HCT116 (cell line): ENCODE results near the gene ATP13A2.

Source experiments
- CEBPB ChIP-seq: IDR thresholded peaks from 2 replicates; pipeline ENCODE4 v1.6.1; 2012; ENCODE audit warnings: low read depth
- CTCF ChIP-seq, 3 experiments: fragments of 200-600 bp in 1 of 3; sonication (generic) in 1 of 3; IDR thresholded peaks in 2 of 3; conservative IDR thresholded peaks in 1 of 3; 2 replicates each; pipeline ENCODE4 v1.5.1; 2012 to 2017; ENCODE audit warnings: low read depth in 2 of 3, low read length in 2 of 3, antibody characterized with exemption in 1 of 3, borderline replicate concordance in 1 of 3, control low read depth in 1 of 3, mild to moderate bottlenecking in 1 of 3, mixed read lengths in 1 of 3, mixed run types in 1 of 3, moderate library complexity in 1 of 3; ENCODE audit not compliant: insufficient read depth in 1 of 3
- EGR1 ChIP-seq: IDR thresholded peaks from 2 replicates; pipeline ENCODE4 v1.6.1; 2012; ENCODE audit warnings: low read depth
- POLR2A ChIP-seq: IDR thresholded peaks from 2 replicates; pipeline ENCODE4 v1.7.0; 2011; ENCODE audit warnings: borderline replicate concordance; ENCODE audit not compliant: insufficient read depth, insufficient read length; ENCODE audit errors: extremely low read depth
- RAD21 ChIP-seq: IDR thresholded peaks from 2 replicates; pipeline ENCODE4 v1.6.1; 2012; ENCODE audit warnings: low read depth, mild to moderate bottlenecking
- REST ChIP-seq: IDR thresholded peaks from 2 replicates; pipeline ENCODE4 v1.6.1; 2012; ENCODE audit warnings: low read depth
- SRF ChIP-seq: IDR thresholded peaks from 2 replicates; pipeline ENCODE4 v1.6.1; 2012; ENCODE audit warnings: low read depth
- TCF7L2 ChIP-seq: IDR thresholded peaks from 2 replicates; pipeline ENCODE4 v1.7.0; 2011; ENCODE audit warnings: borderline replicate concordance, inconsistent platforms; ENCODE audit not compliant: insufficient read depth, insufficient read length; ENCODE audit errors: extremely low read depth

- no peak for TF ChIP-seq REST
- TF ChIP-seq CEBPB = no peak
- TF ChIP-seq CTCF (IDR thresholded peaks at IDR 0.05 in 2 of 3, conservative IDR thresholded peaks at IDR 0.05 in 1 of 3; ENCODE audit: borderline replicate concordance in 1 of 3, insufficient read depth in 1 of 3, low read depth in 2 of 3, low read length in 2 of 3) = no peak
- no peak for TF ChIP-seq POLR2A
- TF ChIP-seq RAD21 = no peak
- TF ChIP-seq SRF = no peak
- TF ChIP-seq TCF7L2 = no peak
- no peak for TF ChIP-seq EGR1
These were observed 50.2 kb downstream of the ATP13A2 start for GRCh38 chr1:16961297-16962133.
